GM21528 (cell line): ENCODE measurements around the gene SLC10A1.
A peak's percentile ranks its signal among the peaks of the same experiment; 100 is the strongest.
"Not testable (repeated sequence)": the region's sequence is repeated elsewhere in the genome, so short reads cannot be mapped to it uniquely, and the experiment has no call there.

Experiments used
- ATAC-seq: cut with Tn5 transposase; IDR thresholded peaks from one replicate; pipeline ENCODE4 v1.9.1; 2021; ENCODE audit warnings: mild to moderate bottlenecking, moderate library complexity; ENCODE audit not compliant: unreplicated experiment, low FRiP score

Gene SLC10A1

DNA sequence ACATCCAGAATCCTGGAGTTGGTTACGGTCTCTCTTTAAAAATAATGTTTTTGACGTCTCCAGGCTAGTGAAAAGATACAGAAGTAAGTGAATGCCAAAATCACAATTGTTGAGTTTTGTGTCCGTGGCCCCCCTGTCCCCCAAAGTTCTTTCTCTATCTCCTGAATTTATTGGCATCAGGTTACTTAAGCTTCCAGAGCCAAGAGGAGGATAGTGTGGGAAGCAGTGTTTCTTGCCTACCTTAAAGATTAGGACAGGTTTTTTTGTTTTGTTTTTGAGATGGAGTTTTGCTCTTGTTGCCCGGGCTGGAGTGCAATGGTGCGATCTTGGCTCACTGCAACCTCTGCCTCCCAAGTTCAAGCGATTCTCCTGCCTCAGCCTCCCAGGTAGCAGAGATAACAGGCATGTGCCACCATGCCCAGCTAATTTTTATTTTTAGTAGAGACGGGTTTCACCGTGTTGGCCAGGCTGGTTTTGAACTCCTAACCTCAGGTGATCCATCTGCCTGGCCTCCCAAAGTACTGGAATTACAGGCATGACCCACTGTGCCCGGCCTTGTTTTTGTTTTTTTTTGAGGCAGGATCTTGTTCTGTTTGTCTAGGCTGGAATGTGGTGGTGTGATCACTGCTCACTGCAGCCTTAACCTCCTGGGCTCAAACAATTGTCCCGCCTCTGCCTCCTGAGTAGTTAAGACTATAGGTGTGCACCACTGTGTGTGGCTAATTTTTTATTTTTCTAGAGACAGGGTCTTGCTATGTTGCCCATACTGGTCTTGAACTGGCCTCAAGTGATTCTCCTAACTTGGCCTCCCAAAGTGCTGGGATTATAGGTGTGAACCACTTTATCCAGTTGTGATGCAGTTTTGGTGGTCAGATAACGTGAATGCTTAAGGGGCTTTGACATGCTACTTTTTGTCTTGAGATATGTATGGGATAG lies 24.7 kb downstream of the SLC10A1 start:
- ATAC-seq: no peak

DNA sequence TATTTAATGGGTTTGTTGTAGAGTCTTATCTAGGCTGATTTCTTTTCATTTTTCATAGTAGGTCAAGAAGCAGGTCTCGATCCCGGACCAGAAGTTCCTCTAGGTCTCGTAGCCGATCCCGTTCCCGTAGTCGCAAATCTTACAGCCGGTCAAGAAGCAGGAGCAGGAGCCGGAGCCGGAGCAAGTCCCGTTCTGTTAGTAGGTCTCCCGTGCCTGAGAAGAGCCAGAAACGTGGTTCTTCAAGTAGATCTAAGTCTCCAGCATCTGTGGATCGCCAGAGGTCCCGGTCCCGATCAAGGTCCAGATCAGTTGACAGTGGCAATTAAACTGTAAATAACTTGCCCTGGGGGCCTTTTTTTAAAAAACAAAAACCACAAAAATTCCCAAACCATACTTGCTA lies 25.9 kb downstream of the SLC10A1 start:
- no peak for ATAC-seq

DNA sequence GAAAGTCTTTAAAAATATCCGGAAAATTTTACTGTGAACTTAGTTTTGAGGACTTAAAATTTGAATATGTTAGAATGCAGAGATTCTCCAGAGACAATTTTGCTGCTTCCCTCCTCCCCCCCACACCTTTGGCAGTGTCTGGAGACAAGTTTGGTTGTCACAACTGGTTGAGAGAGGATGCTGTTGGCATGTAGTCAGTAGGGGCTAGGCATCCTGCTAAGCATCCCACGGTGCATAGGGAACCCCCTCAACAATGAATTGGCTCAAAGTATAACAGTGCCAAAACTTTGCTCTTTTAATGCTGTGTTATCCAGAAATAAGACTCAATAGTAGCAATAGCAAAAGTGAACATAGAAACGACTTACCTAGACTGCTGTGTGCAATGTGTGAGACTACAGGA lies 26.5 kb downstream of the SLC10A1 start:
- no peak for ATAC-seq

DNA sequence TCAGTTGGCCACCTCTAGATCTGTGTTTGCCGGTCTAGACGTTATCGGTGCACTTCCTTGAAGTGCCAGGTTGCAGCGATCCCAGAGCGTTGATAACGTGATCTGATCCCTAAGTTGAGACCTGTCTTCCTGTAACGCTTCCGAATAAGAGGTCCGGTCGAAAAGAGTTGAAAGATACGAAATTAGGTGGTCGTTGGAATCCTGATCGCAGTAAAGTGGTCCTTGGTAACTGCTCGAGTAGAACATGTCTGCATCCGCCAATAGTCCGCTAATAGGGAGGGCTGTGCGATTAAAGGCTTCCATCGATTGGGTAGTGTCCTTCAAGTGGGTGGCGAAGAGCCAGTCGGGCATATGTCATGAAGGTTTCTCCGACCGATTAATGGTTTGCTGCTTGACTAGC lies 27.4 kb downstream of the SLC10A1 start:
- no peak for ATAC-seq

DNA sequence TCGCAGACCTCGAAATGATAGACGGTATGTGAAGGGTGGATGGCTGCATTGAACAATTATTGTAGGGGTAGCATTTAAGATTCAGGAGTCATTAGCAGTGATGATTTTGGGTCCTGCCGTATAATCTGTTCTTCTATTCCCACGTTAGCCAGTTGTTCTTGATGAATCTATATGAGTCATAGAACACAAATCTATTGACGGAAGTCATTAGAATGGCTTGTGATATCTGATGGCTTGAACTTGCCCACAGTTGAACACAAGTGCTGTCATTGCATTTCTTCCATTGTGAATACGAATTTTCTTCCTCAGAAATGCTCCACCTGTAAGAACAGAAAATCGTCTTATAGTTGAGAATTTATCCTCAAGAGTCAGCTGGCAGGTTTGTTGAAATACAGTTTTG lies 28.2 kb downstream of the SLC10A1 start:
- ATAC-seq: no peak

DNA sequence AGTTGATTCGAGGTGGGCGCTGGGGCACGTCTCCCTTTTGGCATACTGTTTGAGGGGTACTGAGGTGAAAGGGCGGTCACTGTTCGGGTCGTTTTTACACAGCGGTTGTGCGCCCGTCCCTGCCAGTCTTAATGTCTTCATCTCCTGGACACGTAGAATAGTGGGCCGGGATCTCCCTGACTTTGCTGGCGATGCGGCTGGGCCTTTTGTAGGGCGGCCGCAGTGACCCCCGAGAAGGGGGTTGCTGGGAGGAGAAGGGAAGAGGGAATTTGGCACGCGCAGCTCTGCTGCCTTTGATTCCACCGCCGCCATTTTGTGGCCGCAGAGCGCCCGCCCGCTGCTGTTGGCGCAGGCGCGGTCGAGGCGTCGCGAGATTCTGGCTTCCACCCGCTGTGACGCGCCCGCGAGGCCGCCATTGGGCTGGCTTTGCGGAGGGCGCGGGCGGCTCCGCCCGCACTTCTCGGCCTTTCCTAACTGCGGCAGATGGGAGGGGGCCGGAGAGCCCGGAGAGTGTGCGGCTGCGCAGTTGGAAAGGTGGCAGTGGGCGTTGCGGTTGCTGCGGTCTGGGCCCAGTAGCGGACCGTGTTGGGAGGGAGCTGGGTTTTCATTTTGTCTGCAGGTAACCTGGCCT lies 29.6 kb downstream of the SLC10A1 start:
- ATAC-seq: peak; percentile 74

DNA sequence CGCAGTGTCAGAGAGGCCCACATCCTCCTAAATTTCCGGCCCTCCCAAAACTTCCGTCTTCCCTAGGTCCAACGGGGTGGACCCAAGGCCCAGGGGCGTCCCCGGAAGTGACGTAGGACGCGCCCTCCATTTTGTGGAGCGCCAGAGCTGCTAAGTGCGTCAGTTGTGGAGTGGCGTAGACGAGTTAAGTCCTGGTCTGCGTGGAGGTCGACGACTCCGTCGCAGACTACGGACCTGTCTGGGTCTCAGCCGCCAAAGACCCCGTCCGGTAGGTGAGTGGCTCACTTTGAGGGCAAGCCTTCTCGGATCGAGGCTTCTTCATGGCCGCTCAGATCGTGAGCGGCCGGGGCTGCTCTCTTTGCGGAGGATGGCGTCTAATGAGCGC lies 30.1 kb downstream of the SLC10A1 start, which contains the start of gene SRSF5:
Gene SRSF5 (plus strand): TSS at position 159 of the 385 bp plus-strand sequence. CDS start 1,015 bp downstream, outside the sequence.
- peak; percentile 85 for ATAC-seq

DNA sequence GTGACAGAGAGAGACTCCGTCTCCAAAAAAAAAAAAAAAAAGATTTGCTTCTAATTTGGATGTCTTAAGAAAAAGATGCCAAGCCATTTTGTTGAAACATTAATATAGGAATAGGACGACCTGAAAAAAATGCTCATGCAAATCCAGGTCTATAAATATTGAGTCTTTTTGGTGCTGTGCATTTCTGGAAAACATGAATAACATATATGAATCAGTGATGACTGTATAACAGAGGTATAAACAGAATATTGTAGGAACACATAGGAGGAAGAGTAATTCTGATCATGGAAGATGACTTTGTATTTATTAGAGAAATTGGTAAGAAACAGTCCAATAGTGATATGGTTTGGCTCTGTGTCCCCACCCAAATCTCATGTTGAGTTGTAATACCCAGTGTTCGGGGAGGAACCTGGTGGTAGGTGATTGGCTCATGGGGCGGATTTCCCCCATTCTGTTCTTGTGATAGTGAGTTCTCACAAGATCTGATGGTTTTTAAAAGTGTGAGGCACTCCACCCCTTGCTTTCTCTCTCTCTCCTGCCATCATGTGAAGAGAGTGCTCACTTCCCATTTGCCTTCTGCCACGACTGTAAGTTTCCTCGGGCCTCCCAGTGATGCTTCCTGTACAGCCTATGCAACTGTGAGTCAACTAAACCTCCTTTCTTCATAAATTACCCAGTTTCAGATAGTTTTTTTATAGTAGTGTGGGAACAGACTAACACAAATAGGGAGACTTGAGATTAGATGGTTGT lies 33.1 kb downstream of the SLC10A1 start:
- no peak for ATAC-seq

DNA sequence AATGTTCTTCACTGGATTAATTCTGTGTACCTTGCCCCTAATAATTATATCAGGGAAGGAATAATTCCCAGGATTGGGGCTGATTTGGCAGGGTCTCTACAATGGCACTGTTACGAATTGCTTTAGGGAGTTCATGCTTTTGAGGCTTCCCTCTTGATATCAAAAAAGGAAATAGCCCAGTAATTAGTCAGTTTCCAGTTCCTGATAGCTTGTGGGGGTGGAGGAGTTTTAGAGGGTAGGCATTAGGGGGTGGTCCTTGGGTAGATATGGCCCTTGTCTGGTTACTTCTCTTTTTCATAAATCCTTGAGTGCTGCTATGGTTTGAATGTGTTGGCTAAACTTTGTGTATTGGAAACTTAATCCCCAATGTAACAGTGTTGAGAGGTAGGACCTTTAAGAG lies 36.2 kb downstream of the SLC10A1 start:
- ATAC-seq: no peak

DNA sequence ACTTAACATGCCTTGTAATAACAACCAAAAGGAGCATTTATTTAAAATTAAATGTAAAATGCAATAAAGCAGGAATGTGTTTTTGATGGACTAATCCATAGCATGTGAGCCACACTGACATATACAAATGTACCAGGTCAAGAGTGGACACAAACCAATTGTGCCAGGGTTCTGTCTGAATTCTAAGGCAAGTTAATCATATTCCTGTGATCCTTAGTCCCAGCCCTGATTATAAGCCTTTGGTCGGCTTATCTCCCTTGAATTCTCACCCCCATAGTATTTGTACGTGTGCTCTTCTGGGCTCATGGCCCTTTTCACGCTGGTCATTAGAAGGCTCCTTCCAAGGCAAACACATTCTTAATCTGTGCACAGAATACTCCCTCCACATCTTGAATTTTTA lies 40.7 kb downstream of the SLC10A1 start:
- no peak for ATAC-seq

DNA sequence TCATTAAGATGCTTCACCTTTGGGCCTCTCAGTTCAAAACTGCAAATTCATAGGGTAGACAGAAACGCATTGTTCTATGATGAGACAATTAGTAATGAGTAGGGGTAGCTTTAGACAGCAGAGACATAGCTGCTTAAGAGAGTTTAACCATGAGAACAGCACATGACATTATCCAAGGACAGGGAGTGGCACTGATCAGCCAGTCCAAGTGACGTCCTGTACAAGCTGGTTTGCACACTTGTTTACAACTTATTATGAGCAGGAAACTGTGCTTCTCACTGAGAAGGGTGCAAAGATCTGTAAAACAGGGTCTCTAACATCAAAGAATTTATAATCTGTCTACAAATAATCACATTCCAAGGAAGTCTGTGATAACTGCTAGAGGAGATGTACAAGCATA lies 41.3 kb downstream of the SLC10A1 start:
- no peak for ATAC-seq

DNA sequence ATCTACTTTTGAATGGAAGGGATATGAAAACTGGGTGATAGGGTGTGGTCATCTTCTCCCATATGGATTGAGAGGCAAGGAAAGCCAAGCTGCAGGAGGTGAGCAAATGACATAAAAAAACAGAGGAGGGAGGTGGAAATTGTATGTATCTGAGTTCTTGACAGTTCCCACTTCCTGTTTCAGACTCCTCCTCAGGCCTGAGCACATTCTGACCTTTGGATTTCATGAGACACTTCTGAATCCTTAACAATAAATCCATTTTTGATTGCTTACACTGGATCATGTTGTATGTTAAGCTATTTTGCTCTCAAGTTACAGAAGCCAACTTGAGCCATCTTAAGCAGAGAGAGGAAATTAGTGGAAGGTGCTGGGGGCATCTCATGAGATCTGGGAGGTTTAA lies 41.7 kb downstream of the SLC10A1 start:
- no peak for ATAC-seq

DNA sequence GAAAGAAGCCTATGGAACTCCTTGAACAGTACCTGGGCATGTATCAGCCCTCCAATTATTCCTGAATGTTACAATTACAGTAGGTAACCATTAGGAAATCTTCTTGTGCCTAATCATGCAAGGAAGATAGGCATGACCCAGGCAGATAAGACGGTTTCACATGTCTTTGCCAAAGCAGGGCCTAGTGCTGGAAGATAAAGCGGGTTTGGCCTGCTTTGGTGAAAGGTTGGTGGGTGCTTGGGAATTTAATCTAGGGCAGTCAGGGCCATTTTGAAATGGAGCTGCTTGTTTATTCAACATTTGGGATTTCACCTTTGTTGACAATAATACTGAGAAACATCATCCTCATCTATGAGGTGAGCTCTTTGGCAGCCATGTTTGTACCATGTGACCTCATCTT lies 42.6 kb downstream of the SLC10A1 start:
- no peak for ATAC-seq

DNA sequence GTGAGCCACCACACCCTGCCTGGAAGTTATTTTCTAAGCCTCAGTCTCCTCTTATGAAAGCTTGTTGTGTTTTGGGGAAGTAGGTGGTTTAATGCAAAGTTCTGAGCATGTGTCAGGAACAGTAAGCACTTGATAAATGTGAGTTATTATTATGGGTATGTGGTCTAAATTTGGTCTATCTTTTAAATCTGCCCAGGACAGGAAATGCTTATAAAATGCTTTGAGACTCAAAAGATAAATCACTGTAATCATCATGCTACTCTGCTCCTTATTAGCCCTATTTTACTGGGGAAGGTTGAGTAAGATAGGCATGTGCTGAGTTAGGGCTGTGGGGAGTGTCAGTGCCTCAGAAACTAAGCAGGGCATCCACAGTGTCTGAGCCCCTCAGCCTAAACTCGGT lies 43.2 kb downstream of the SLC10A1 start:
- ATAC-seq: no peak

DNA sequence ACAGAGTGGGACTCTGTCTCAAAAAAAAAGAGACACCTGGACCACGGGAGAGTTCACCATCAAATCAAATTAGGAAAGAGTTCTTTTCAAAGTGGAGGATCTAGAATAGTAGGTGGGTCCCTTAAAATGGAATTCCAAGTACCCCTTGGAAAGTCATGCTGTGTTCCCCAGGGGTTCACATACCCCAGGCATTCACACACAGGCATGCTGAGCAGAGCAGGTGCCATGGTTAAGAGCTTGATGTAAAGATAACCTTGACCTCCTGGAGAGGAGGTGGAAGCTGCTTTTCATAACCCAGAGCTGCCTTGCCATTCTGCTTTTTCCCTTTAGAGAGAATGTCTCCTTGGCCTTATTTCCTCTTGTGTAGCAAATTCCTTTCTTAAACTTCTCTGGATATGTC lies 44.3 kb downstream of the SLC10A1 start:
- ATAC-seq: no peak

DNA sequence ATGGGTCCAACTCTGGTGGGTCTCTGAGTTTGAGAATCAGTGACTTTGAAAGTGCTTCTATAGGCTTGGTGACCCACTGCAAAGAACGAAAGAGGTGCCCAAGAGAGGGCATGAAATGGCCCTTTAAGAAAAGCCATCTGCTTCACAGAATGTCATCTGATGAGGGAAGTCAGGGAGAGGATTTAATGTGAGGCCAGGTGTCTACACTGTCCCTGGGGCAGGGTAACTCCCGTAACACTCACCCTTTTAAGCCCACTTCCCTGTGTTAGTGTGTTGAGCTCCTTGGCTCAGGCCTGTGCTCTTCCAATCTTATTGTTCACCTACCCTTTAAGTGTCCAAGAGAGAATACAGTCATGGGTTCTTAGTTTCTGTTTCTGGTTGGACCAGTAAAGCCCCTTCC lies 46.5 kb downstream of the SLC10A1 start:
- ATAC-seq: no peak

DNA sequence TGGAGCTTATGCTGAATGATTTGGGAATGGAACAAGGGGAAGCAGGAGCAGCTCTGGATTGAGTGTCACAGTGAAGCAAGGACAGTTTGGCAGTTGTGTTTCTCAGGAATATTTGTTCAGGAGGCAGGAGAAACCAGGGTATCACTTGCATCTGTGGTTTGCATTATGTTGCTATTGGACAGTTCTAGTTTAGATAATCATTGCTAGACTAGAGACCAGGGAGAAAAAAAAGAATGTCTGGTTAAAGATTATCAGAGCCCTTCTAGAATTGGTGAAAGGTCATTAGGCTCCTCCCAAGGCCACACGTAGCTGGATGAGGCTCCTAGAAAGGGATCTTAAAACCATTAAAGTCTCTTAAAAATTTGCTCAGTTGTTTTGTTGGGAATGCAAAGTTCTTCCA lies 47.1 kb downstream of the SLC10A1 start:
- no peak for ATAC-seq

DNA sequence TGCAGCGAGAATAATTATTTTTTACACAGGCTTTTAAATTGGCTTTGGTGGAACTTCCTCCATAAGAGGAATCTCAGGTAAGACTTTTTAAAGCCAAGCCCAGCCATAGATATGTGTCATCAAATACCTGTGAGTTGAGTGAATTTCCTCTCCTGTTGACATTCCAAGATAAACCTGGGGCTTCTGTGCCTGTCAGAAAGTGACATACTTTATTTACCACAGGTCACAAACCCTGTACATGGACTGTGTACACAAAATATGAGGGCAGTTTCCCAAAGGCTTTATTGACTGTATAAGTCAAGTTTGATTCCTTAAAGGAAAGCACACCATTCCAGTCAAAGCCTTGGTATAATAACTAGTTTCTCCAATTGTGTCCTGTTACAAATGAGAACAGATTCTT lies 56.0 kb downstream of the SLC10A1 start:
- no peak for ATAC-seq

DNA sequence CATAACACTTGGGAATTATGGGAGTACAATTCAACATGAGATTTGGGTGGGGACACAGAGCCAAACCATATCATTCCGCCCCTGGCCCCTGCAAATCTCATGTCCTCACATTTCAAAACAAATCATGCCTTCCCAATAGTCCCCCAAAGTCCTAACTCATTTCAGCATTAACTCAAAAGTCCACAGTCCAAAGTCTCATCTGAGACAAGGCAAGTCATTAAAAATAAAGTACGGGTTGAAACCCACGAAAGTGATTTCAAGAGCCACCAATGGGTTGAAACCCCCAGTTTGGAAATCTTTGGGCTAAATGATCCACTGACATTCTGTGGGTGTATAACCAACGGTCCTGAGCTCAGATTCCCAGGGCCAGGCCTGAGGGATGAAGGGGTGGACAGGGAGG lies 60.6 kb downstream of the SLC10A1 start:
- not testable (repeated sequence) for ATAC-seq

DNA sequence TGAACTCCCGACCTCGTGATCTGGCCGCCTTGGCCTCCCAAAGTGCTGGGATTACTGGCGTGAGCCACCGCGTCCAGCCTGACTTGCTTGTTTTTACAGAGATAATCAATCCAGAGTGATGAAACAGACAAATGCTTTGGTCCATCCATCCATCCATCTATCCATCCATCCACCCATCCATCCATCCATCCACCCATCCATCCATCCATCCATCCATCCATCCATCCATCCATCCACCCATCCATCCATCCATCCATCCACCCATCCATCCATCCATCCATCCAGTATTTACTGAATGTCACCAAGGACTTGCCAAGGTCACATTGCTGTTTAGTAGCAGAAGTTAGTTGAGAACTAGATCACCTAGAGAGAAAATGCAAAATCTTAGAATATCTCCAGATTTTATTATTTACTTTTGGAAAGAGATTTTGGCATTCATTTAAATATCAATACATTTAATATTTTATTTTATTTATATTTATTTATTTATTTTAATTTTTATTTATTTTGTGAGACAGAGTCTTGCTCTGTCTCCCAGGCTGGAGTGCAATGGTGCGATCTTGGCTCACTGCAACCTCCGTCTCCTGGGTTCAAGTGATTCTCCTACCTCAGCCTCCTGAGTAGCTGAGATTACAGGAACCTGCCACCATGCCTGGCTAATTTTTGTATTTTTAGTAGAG lies 65.0 kb downstream of the SLC10A1 start:
- ATAC-seq: not testable (repeated sequence)

DNA sequence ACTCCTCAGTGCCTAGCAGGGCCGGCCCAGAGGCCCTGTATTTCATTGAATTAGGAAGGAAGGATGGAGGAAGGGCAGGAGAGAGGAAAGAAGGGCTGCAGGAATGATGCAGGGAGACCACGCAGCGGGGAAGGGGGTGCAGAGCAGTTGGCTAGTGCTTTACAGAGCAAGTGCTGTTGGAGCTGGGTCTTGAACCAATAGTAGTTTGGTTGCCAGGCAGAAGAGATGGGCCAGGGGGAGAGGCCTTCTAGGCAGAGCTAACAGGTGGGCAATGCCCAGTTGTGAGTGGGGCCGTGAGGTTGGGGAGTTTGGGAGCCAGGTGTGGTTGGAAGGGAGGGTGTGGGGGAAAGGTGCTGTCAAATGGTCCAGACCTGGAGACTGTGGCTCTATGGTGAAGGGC lies 69.2 kb downstream of the SLC10A1 start:
- ATAC-seq: no peak
